GM12878 (cell line): ENCODE data around the gene CCDC61. TPM values are rescaled to one million over a fixed set of nuclear protein-coding genes. Genes with fewer than 3 reads are reported as not detected.
A peak's percentile ranks its signal among the peaks of the same experiment; 100 is the strongest.

Experiments
- ATAC-seq: fragments of 200-7000 bp; cut with Tn5 transposase; 3 replicates; pipeline ENCODE4 v1.9.1; 2020; ENCODE audit warnings: mild to moderate bottlenecking, moderate library complexity
- BruUV-seq: library from RNA; stranded (reverse); fragments of 400-500 nt; replicated peaks from 2 replicates; lab custom pipeline; 2021; lab: Mats Ljungman, UMichigan
- CTCF ChIA-PET: fragments of 300-600 bp; sonication (Branson Sonifier 250); formaldehyde crosslinking; extraction: SDS; loops from one replicate; lab custom pipeline; 2021; ENCODE audit warnings: inconsistent platforms; lab: Yijun Ruan, JAX
- POLR2A ChIA-PET: fragments of 350-600 bp; formaldehyde crosslinking; extraction: SDS; loops from one replicate; lab custom pipeline; 2021; ENCODE audit warnings: inconsistent platforms; lab: Charles Lee
- RAD21 ChIA-PET: fragments of 300-600 bp; sonication (Branson Sonifier 250); formaldehyde crosslinking; loops from one replicate; lab custom pipeline; 2023; ENCODE audit warnings: antibody characterized with exemption; ENCODE audit not compliant: unreplicated experiment; lab: Charles Lee
- SMC1A ChIA-PET: fragments of 300-600 bp; sonication (Branson Sonifier 250); formaldehyde crosslinking; loops from one replicate; lab custom pipeline; 2023; ENCODE audit not compliant: unreplicated experiment, uncharacterized antibody; lab: Charles Lee
- DNase-seq: peaks from one replicate; pipeline ENCODE4 v3.0.0-alpha.2; 2011; ENCODE audit warnings: low read depth, low spot score
- FAIRE-seq: peaks from 3 replicates; lab custom pipeline; 2011; peaks lifted over from hg19 to GRCh38; lab: Jason Lieb, UNC
- H2AFZ ChIP-seq: 2 replicates; pipeline ENCODE4 v1.6.0; 2011; ENCODE audit warnings: low read depth, low read length, control low read depth; ENCODE audit not compliant: control insufficient read depth
- H3K27ac ChIP-seq: 2 replicates; pipeline ENCODE4 v1.5.1; 2011; ENCODE audit warnings: control low read depth; ENCODE audit not compliant: control insufficient read depth, insufficient read depth
- H3K27me3 ChIP-seq, 2 experiments: replicated peaks in 1 of 2; 2 replicates each; pipeline versions ENCODE4 v1.6.0 to v1.6.1; 2011; ENCODE audit warnings: low read length in 1 of 2; ENCODE audit not compliant: control insufficient read depth in 2 of 2, insufficient read depth in 2 of 2
- H3K36me3 ChIP-seq, 2 experiments: 2 replicates each; pipeline ENCODE4 v1.5.1; 2011; ENCODE audit warnings: low read length in 1 of 2; ENCODE audit not compliant: control insufficient read depth in 2 of 2, insufficient read depth in 2 of 2
- H3K4me1 ChIP-seq: 2 replicates; pipeline ENCODE4 v1.6.1; 2011; ENCODE audit warnings: mild to moderate bottlenecking, low read length, moderate library complexity, mixed read lengths; ENCODE audit not compliant: control insufficient read depth, insufficient read depth
- H3K4me2 ChIP-seq: 2 replicates; pipeline ENCODE4 v1.6.0; 2011; ENCODE audit warnings: control low read depth; ENCODE audit not compliant: control insufficient read depth, insufficient read depth
- H3K4me3 ChIP-seq: fragments of 200-600 bp; sonication (generic); 2 replicates; pipeline ENCODE4 v1.5.1; 2016
- H3K79me2 ChIP-seq: 2 replicates; pipeline ENCODE4 v1.6.0; 2011; ENCODE audit warnings: low read length; ENCODE audit not compliant: control insufficient read depth, insufficient read depth
- H3K9ac ChIP-seq: 2 replicates; pipeline ENCODE4 v1.8.0; 2011; ENCODE audit warnings: low read length, control low read depth, mixed read lengths; ENCODE audit not compliant: control insufficient read depth, insufficient read depth
- H3K9me3 ChIP-seq: replicated peaks from 3 replicates; pipeline ENCODE4 v1.5.1; 2011; ENCODE audit warnings: mild to moderate bottlenecking, low read length; ENCODE audit not compliant: control insufficient read depth, insufficient read depth
- H4K20me1 ChIP-seq: 2 replicates; pipeline ENCODE4 v1.6.0; 2011; ENCODE audit not compliant: control insufficient read depth, insufficient read depth
- ATF2 ChIP-seq: IDR thresholded peaks from 2 replicates; pipeline ENCODE4 v1.6.1; 2012; ENCODE audit warnings: low read length, inconsistent platforms
- ZNF24 ChIP-seq: fragments of 450-650 bp; IDR thresholded peaks from 2 replicates; pipeline ENCODE4 v1.6.1; 2017; ENCODE audit warnings: antibody characterized with exemption, mild to moderate bottlenecking
- ZZZ3 ChIP-seq: IDR thresholded peaks from 2 replicates; pipeline ENCODE4 v1.6.1; 2011; ENCODE audit warnings: low read depth; ENCODE audit not compliant: control insufficient read depth, insufficient read length
- WGBS: methylation state at CpG from one replicate; pipeline ENCODE4 v1.1.6; 2016; ENCODE audit warnings: low lambda C conversion rate; ENCODE audit not compliant: insufficient replicate concordance, insufficient coverage; ENCODE audit errors: missing lambda C conversion rate; 5-methylcytosine and 5-hydroxymethylcytosine counted together
- in situ Hi-C: fragments of 300-500 bp; cut with MboI; formaldehyde crosslinking; loops from 9 replicates; pipeline ENCODE4 v1.14.3; 2018; ENCODE audit warnings: mixed read lengths
- intact Hi-C: fragments of 100-400 bp; cut with micrococcal nuclease; formaldehyde crosslinking; loops from one replicate; pipeline ENCODE4 v1.14.2; 2022; ENCODE audit not compliant: unreplicated experiment
- microRNA counts: library from miRNA; unstranded; fragments of <30 nt; microRNA quantifications from one replicate; lab custom pipeline; 2016
- microRNA-seq: library from miRNA; unstranded; fragments of <30 nt; microRNA quantifications from one replicate; pipeline ENCODE4, GENCODE V29; 2018
- polyA plus RNA-seq, 11 experiments: library from polyadenylated mRNA; depleted of rRNA in 4 of 11; unstranded in 6 of 11; stranded (reverse) in 5 of 11; fragments of >200 nt; fragmentation: Nextera tagmentation in 4 of 11; fragmentation: Illumina TruSeq in 1 of 11; extraction: Ambion mirVana in 4 of 11; extraction: Trizol in 1 of 11; gene quantifications; 1 replicate in 1 of 11; 2 replicates in 10 of 11; pipeline versions ENCODE4 v1.2.1 to v1.2.3, GENCODE V29; 2011 to 2016; ENCODE audit warnings: inconsistent platforms in 2 of 11, missing spikeins in 2 of 11, low read depth in 1 of 11
- small RNA-seq: library from RNA; depleted of rRNA; stranded (forward); fragments of <200 nt; gene quantifications from one replicate; pipeline ENCODE3, GENCODE V24; 2014
- total RNA-seq, 4 experiments: library from RNA; depleted of rRNA in 3 of 4; stranded (reverse); fragments of >200 nt in 3 of 4; fragmentation: Illumina TruSeq in 1 of 4; extraction: Trizol in 1 of 4; gene quantifications; 2 replicates each; pipeline versions ENCODE4 v1.2.1 to v1.2.3, GENCODE V29; 2013 to 2021
- TF ChIP-seq, protein P1 (sequence below): IDR thresholded peaks from 2 replicates; pipeline ENCODE4 v1.6.1; 2012; ENCODE audit warnings: low read depth, low read length, improper control_type of control experiment

The CCDC61 gene
- total and polyA plus RNA-seq, 10 of the 15 experiments (the other 5 are each of a cell fraction or from before 2014, with no cell fraction given) = 0.27 to 27.1 (median 8.7) TPM

- intact Hi-C loops (no loop called here), in situ Hi-C loops (no loop called here)
- DNase-seq (no peak), FAIRE-seq (no peak), ATAC-seq (no peak)
- no peak for TF ChIP-seq ATF2
- no peaks in the 10 kb centered on the region for H3K36me3 ChIP-seq
- peaks cover 0 to 12% of the 10 kb centered on the region in 2 experiments; a peak in 2 of 4 replicates for H3K27me3 ChIP-seq
- no peak overlapping the region for H3K4me2 ChIP-seq
- no peaks in the 10 kb centered on the region for H3K79me2 ChIP-seq
- no peak overlapping the region for H3K9ac ChIP-seq
- ChIA-PET SMC1A (no interaction called here), POLR2A (no interaction called here), CTCF (interaction anchor here (1.1 to 1.2 kb wide), 2 partner anchors 11 to 122 kb away, joined by 3 read pairs; no protein-coding TSS in a partner anchor), RAD21 (no interaction called here)
- no peaks in the 10 kb centered on the region for H4K20me1 ChIP-seq
- H2AFZ ChIP-seq = no peak overlapping the region
- H3K27ac ChIP-seq = no peak overlapping the region
- H3K9me3 ChIP-seq = no peaks in the 10 kb centered on the region
- no peaks in the 10 kb centered on the region for H3K4me1 ChIP-seq
- H3K4me3 ChIP-seq = no peak overlapping the region
- WGBS = 4% methylated on average over 1 of the region's 1 CpG
- no TSS peak for BruUV-seq
These were observed 71.2 kb downstream of the CCDC61 start for GRCh38 chr19:46066471-46066870.

DNA sequence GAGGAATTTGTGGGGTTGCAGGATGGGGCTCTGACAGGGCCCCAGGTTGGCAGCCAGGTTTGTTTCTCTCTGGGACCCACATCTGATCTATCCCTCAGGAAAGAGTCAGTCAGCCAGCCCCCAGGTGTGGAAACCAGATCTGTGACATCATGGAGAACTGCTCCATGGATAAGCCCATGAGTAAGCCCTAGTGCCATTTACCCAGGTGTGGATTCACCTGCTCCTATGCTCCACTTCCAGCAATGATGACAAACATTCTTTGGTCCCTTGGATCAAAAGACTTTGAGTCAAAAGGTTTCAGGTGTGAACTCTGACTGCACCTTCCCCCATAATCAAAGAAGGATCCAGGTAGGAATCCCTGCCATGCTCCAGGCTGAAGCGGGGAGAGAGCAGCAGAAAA lies 72.4 kb downstream of the CCDC61 start:
- Histone ChIP-seq H2AFZ (no peak overlapping the region), H3K9me3 (no peaks in the 10 kb centered on the region), H3K27ac (no peak overlapping the region), H3K4me1 (no peaks in the 10 kb centered on the region), H3K79me2 (no peaks in the 10 kb centered on the region), H3K27me3 (peaks cover 0 to 12% of the 10 kb centered on the region in 2 experiments; a peak in 2 of 4 replicates), H3K9ac (no peak overlapping the region), H3K36me3 (no peaks in the 10 kb centered on the region), H4K20me1 (no peaks in the 10 kb centered on the region), H3K4me2 (no peak overlapping the region), H3K4me3 (no peak overlapping the region)
- no peak for DNase-seq
- no peak for FAIRE-seq
- WGBS = 23% methylated on average over 1 of the region's 1 CpG
- TF ChIP-seq, protein P1, sequence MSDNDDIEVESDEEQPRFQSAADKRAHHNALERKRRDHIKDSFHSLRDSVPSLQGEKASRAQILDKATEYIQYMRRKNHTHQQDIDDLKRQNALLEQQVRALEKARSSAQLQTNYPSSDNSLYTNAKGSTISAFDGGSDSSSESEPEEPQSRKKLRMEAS = no peak
- TF ChIP-seq ZNF24 = no peak
- no peak for TF ChIP-seq ZZZ3
- in situ Hi-C loops (no loop called here), intact Hi-C loops (no loop called here)
- no TSS peak for BruUV-seq
- ChIA-PET CTCF (interaction anchor here (1.0 kb wide), 1 partner anchor 16 kb away, joined by 3 read pairs; no protein-coding TSS in a partner anchor), SMC1A (no interaction called here), RAD21 (no interaction called here), POLR2A (no interaction called here)
- no peak for ATAC-seq

MicroRNAs encoded within 50 kb of the gene (microRNA counts, 767-probe panel; counts per million panel counts)
- microRNA hsa-miR-769-3p (lab: Ali Mortazavi, UCI) = 1,512 counts per million, percentile 58 among the panel's probes with 10 or more counts
- 1,244 counts per million, percentile 41 among the panel's probes with 10 or more counts for microRNA hsa-miR-769-5p (lab: Ali Mortazavi, UCI)

Small RNAs within 50 kb of the gene (microRNA-seq; reads per million reads assigned to microRNA genes)
- gene MIR769 = 254 reads per million, percentile 81 among the genes with 10 or more reads in this experiment

Small RNAs within 50 kb of the gene (small RNA-seq; reads per million reads assigned to genes)
- 1,013 reads per million, percentile 100 among the genes with 10 or more reads in this experiment for gene MIR769

Other genes starting within 250 kb of the CCDC61 start
Only the 7 nearest of the 15 such genes appear.
- 15.4 and 19.9 TPM in 2 replicates for gene IRF2BP1, start 109.3 kb upstream of the CCDC61 start, total RNA-seq (2014; rRNA removed)
- gene IRF2BP1, start 109.3 kb upstream of the CCDC61 start, total RNA-seq (2014; rRNA removed; fragmentation: Illumina TruSeq; extraction: Trizol) = 2.1 and 3.0 TPM in 2 replicates
- 23.1 and 24.4 TPM in 2 replicates for gene IRF2BP1, start 109.3 kb upstream of the CCDC61 start, total RNA-seq (2021)
- gene IRF2BP1, start 109.3 kb upstream of the CCDC61 start, polyA plus RNA-seq (2011; rRNA removed) = 0.76 and 1.9 TPM in 2 replicates
- 0.30 and 2.0 TPM in 2 replicates for gene IRF2BP1, start 109.3 kb upstream of the CCDC61 start, polyA plus RNA-seq (2014; fragmentation: Illumina TruSeq; extraction: Trizol)
- under 1 TPM; 0.31 to 0.69 TPM for gene IRF2BP1, start 109.3 kb upstream of the CCDC61 start, polyA plus RNA-seq (2014; fragmentation: Nextera tagmentation; extraction: Ambion mirVana)
- gene IRF2BP1, start 109.3 kb upstream of the CCDC61 start, polyA plus RNA-seq (2014; rRNA removed) = 12.5 and 14.5 TPM in 2 replicates
- gene IRF2BP1, start 109.3 kb upstream of the CCDC61 start, polyA plus RNA-seq (2016; fragmentation: Nextera tagmentation; extraction: Ambion mirVana) = 1 to 10 TPM; 5.8 to 7.9 TPM
- gene MYPOP, start 92.9 kb upstream of the CCDC61 start, total RNA-seq (2014; rRNA removed) = 1.7 and 2.1 TPM in 2 replicates
- gene MYPOP, start 92.9 kb upstream of the CCDC61 start, total RNA-seq (2014; rRNA removed; fragmentation: Illumina TruSeq; extraction: Trizol) = 1.1 and 1.2 TPM in 2 replicates
- gene MYPOP, start 92.9 kb upstream of the CCDC61 start, total RNA-seq (2021) = 9.4 TPM in 2 replicates
- 0.52 and 1.1 TPM in 2 replicates for gene MYPOP, start 92.9 kb upstream of the CCDC61 start, polyA plus RNA-seq (2011; rRNA removed)
- 0.92 and 2.3 TPM in 2 replicates for gene MYPOP, start 92.9 kb upstream of the CCDC61 start, polyA plus RNA-seq (2014; fragmentation: Illumina TruSeq; extraction: Trizol)
- gene MYPOP, start 92.9 kb upstream of the CCDC61 start, polyA plus RNA-seq (2014; fragmentation: Nextera tagmentation; extraction: Ambion mirVana) = 1 to 10 TPM in 1 of 2 experiments, under 1 TPM in 1; 0.47 to 1.7 TPM
- 4.6 and 5.8 TPM in 2 replicates for gene MYPOP, start 92.9 kb upstream of the CCDC61 start, polyA plus RNA-seq (2014; rRNA removed)
- gene MYPOP, start 92.9 kb upstream of the CCDC61 start, polyA plus RNA-seq (2016; fragmentation: Nextera tagmentation; extraction: Ambion mirVana) = 1 to 10 TPM in 1 of 2 experiments, under 1 TPM in 1; 0.70 to 1.1 TPM
- not detected in 2 replicates for gene NANOS2, start 80.7 kb upstream of the CCDC61 start, total RNA-seq (2014; rRNA removed)
- not detected in 2 replicates for gene NANOS2, start 80.7 kb upstream of the CCDC61 start, total RNA-seq (2014; rRNA removed; fragmentation: Illumina TruSeq; extraction: Trizol)
- gene NANOS2, start 80.7 kb upstream of the CCDC61 start, total RNA-seq (2021) = not detected in 2 replicates
- not detected in 2 replicates for gene NANOS2, start 80.7 kb upstream of the CCDC61 start, polyA plus RNA-seq (2011; rRNA removed)
- not detected in 2 replicates for gene NANOS2, start 80.7 kb upstream of the CCDC61 start, polyA plus RNA-seq (2014; fragmentation: Illumina TruSeq; extraction: Trizol)
- gene NANOS2, start 80.7 kb upstream of the CCDC61 start, polyA plus RNA-seq (2014; fragmentation: Nextera tagmentation; extraction: Ambion mirVana) = not detected
- 0.04 TPM in 1 of 2 replicates, not detected in the other for gene NANOS2, start 80.7 kb upstream of the CCDC61 start, polyA plus RNA-seq (2014; rRNA removed)
- gene NANOS2, start 80.7 kb upstream of the CCDC61 start, polyA plus RNA-seq (2016; fragmentation: Nextera tagmentation; extraction: Ambion mirVana) = not detected
- not detected in 2 replicates for gene NOVA2, start 21.6 kb upstream of the CCDC61 start, total RNA-seq (2014; rRNA removed)
- under 0.01 TPM in 1 of 2 replicates, not detected in the other for gene NOVA2, start 21.6 kb upstream of the CCDC61 start, total RNA-seq (2014; rRNA removed; fragmentation: Illumina TruSeq; extraction: Trizol)
- gene NOVA2, start 21.6 kb upstream of the CCDC61 start, total RNA-seq (2021) = 0.03 and 0.44 TPM in 2 replicates
- gene NOVA2, start 21.6 kb upstream of the CCDC61 start, polyA plus RNA-seq (2011; rRNA removed) = not detected in 2 replicates
- 0.03 TPM in 2 replicates for gene NOVA2, start 21.6 kb upstream of the CCDC61 start, polyA plus RNA-seq (2014; fragmentation: Illumina TruSeq; extraction: Trizol)
- gene NOVA2, start 21.6 kb upstream of the CCDC61 start, polyA plus RNA-seq (2014; fragmentation: Nextera tagmentation; extraction: Ambion mirVana) = under 1 TPM in 1 of 2 experiments, not detected in 1; under 0.01 TPM
- gene NOVA2, start 21.6 kb upstream of the CCDC61 start, polyA plus RNA-seq (2014; rRNA removed) = 0.05 TPM in 1 of 2 replicates, not detected in the other
- under 1 TPM in 1 of 2 experiments, not detected in 1; 0.03 TPM for gene NOVA2, start 21.6 kb upstream of the CCDC61 start, polyA plus RNA-seq (2016; fragmentation: Nextera tagmentation; extraction: Ambion mirVana)
- gene PGLYRP1, start 27.6 kb downstream of the CCDC61 start, total RNA-seq (2014; rRNA removed) = not detected in 2 replicates
- gene PGLYRP1, start 27.6 kb downstream of the CCDC61 start, total RNA-seq (2014; rRNA removed; fragmentation: Illumina TruSeq; extraction: Trizol) = not detected in 2 replicates
- gene PGLYRP1, start 27.6 kb downstream of the CCDC61 start, total RNA-seq (2021) = not detected in 2 replicates
- not detected in 2 replicates for gene PGLYRP1, start 27.6 kb downstream of the CCDC61 start, polyA plus RNA-seq (2011; rRNA removed)
- not detected in 2 replicates for gene PGLYRP1, start 27.6 kb downstream of the CCDC61 start, polyA plus RNA-seq (2014; fragmentation: Illumina TruSeq; extraction: Trizol)
- gene PGLYRP1, start 27.6 kb downstream of the CCDC61 start, polyA plus RNA-seq (2014; fragmentation: Nextera tagmentation; extraction: Ambion mirVana) = not detected
- not detected in 2 replicates for gene PGLYRP1, start 27.6 kb downstream of the CCDC61 start, polyA plus RNA-seq (2014; rRNA removed)
- gene PGLYRP1, start 27.6 kb downstream of the CCDC61 start, polyA plus RNA-seq (2016; fragmentation: Nextera tagmentation; extraction: Ambion mirVana) = under 1 TPM in 1 of 2 experiments, not detected in 1; 0.30 TPM
- not detected in 2 replicates for gene IGFL4, start 45.5 kb downstream of the CCDC61 start, total RNA-seq (2014; rRNA removed)
- not detected in 2 replicates for gene IGFL4, start 45.5 kb downstream of the CCDC61 start, total RNA-seq (2014; rRNA removed; fragmentation: Illumina TruSeq; extraction: Trizol)
- gene IGFL4, start 45.5 kb downstream of the CCDC61 start, total RNA-seq (2021) = not detected in 2 replicates
- gene IGFL4, start 45.5 kb downstream of the CCDC61 start, polyA plus RNA-seq (2011; rRNA removed) = not detected in 2 replicates
- not detected in 2 replicates for gene IGFL4, start 45.5 kb downstream of the CCDC61 start, polyA plus RNA-seq (2014; fragmentation: Illumina TruSeq; extraction: Trizol)
- not detected for gene IGFL4, start 45.5 kb downstream of the CCDC61 start, polyA plus RNA-seq (2014; fragmentation: Nextera tagmentation; extraction: Ambion mirVana)
- gene IGFL4, start 45.5 kb downstream of the CCDC61 start, polyA plus RNA-seq (2014; rRNA removed) = not detected in 2 replicates
- not detected for gene IGFL4, start 45.5 kb downstream of the CCDC61 start, polyA plus RNA-seq (2016; fragmentation: Nextera tagmentation; extraction: Ambion mirVana)
- gene IGFL3, start 129.2 kb downstream of the CCDC61 start, total RNA-seq (2014; rRNA removed) = not detected in 2 replicates
- not detected in 2 replicates for gene IGFL3, start 129.2 kb downstream of the CCDC61 start, total RNA-seq (2014; rRNA removed; fragmentation: Illumina TruSeq; extraction: Trizol)
- gene IGFL3, start 129.2 kb downstream of the CCDC61 start, total RNA-seq (2021) = not detected in 2 replicates
- not detected in 2 replicates for gene IGFL3, start 129.2 kb downstream of the CCDC61 start, polyA plus RNA-seq (2011; rRNA removed)
- not detected in 2 replicates for gene IGFL3, start 129.2 kb downstream of the CCDC61 start, polyA plus RNA-seq (2014; fragmentation: Illumina TruSeq; extraction: Trizol)
- gene IGFL3, start 129.2 kb downstream of the CCDC61 start, polyA plus RNA-seq (2014; fragmentation: Nextera tagmentation; extraction: Ambion mirVana) = not detected
- not detected in 2 replicates for gene IGFL3, start 129.2 kb downstream of the CCDC61 start, polyA plus RNA-seq (2014; rRNA removed)
- gene IGFL3, start 129.2 kb downstream of the CCDC61 start, polyA plus RNA-seq (2016; fragmentation: Nextera tagmentation; extraction: Ambion mirVana) = not detected